Measurements from ENCODE around the gene SHROOM3. TPM values are rescaled to one million over a fixed set of nuclear protein-coding genes. Genes with fewer than 3 reads are reported as not detected.

SHROOM3 gene
- total RNA-seq, 2 experiments from 2014 or later, result not detected

DNA sequence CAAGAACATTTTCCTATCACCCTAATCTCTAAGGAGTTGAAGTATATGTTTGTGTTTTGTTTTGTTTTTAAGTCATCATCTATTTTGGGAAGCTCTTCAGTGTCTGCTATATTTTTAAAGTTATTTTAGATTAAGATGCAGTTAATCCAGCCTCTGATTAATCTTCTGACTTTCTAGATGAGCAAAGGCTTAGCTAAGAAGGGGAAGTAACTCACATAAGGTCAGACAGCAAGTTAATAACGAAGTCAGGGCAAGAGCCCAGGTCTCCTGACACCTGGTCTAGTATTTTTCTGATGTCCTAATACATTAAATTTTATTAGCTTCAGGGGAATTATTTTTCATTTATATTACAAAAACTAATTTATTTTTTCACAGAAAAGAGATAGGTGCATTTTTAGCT is 294.4 kb downstream of the SHROOM3 start:
- no peaks in the 10 kb centered on the region for H3K9me3 Mint-ChIP-seq
- peaks cover 13% of the 10 kb centered on the region for H3K27me3 Mint-ChIP-seq
- no peak overlapping the region for H3K27ac Mint-ChIP-seq
- CTCF ChIA-PET, result interaction anchor here (1.0 kb wide), 1 partner anchor 316 kb away, joined by 3 read pairs; no protein-coding TSS in a partner anchor
- no peak overlapping the region for H3K4me3 Mint-ChIP-seq
- H3K4me1 Mint-ChIP-seq, result no peaks in the 10 kb centered on the region
- DNase-seq, result no peak
- H3K36me3 Mint-ChIP-seq (ENCODE audit: low read depth), result no peaks in the 10 kb centered on the region
- POLR2A ChIA-PET, result no interaction called here

GRCh38 chr4:76729980-76730379 is 295.0 kb downstream of the SHROOM3 start:
- CTCF ChIA-PET, result interaction anchor here (1.0 kb wide), 1 partner anchor 315 kb away, joined by 3 read pairs; no protein-coding TSS in a partner anchor

DNA sequence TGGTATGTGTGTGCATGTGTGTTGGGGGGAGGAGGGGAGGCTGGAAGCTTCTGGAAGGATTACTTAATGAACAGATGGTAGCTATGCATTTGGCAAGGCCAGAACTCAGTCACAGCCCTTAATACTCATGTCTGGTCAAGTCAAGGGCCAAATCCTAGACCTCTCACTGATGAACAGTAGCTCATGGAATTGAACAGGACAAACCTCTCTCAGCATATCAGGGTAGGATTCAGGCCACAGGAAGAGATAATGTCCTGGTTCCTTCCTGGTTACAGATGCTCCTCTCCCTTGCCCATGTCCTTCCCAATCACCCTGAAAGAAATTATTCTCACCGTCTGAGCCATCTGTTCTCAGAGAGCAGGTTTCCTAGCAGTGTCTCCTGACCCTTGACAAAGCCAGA is 297.2 kb downstream of the SHROOM3 start:
- Mint-ChIP-seq H3K27me3 (peaks cover 5% of the 10 kb centered on the region), H3K4me1 (no peaks in the 10 kb centered on the region), H3K36me3 (ENCODE audit: low read depth) (no peaks in the 10 kb centered on the region), H3K27ac (no peak overlapping the region), H3K4me3 (no peak overlapping the region), H3K9me3 (no peaks in the 10 kb centered on the region)
- ChIA-PET POLR2A (no interaction called here), CTCF (interaction anchor here (1.0 kb wide), 1 partner anchor 471 kb away, joined by 3 read pairs; no protein-coding TSS in a partner anchor)
- DNase-seq, result no peak

More at GRCh38 chr4:76729980-76730379, 295.0 kb downstream of the SHROOM3 start:
- Mint-ChIP-seq H3K4me3 (no peak overlapping the region), H3K36me3 (ENCODE audit: low read depth) (no peaks in the 10 kb centered on the region), H3K4me1 (no peaks in the 10 kb centered on the region), H3K27me3 (peaks cover 11% of the 10 kb centered on the region), H3K27ac (no peak overlapping the region), H3K9me3 (no peaks in the 10 kb centered on the region)
- POLR2A ChIA-PET, result no interaction called here
- DNase-seq, result no peak

DNA sequence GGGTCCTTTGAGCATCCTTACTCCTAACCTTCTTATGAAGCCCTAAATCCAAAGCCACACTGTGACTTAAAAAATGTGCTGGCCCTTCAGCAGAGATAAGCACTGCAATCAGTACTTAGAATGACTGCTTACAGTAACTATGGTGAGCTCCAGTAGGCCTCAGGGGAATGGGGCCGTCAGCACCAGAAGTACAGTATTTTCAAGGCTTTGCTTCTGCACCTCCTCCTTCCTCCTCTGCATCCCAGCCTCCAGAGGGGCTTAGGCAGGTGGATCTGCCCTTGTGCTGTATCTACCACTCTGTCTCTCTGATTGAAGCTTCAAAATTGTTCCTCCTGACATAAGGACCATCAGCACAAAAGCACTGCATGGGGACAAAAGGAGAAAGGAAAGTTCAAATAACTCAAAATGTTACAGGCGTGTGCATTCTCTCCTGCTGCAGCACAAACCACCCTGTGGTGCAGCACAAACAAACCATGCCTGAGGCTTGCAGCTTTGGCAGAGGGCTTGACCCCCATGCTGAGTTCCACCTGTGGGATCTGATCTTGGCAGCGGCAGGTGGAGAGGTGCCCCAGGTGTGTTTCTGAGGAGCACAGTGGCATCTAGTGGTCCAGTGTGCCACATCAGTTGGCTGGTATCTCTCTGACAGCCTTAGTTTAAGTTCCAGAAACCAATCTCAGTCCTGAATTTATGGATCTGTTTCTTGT is 298.2 kb downstream of the SHROOM3 start:
- peaks cover 3% of the 10 kb centered on the region for H3K4me1 Mint-ChIP-seq
- no peak overlapping the region for H3K4me3 Mint-ChIP-seq
- no peaks in the 10 kb centered on the region for H3K36me3 Mint-ChIP-seq (ENCODE audit: low read depth)
- peaks cover 10% of the 10 kb centered on the region for H3K27me3 Mint-ChIP-seq
- POLR2A ChIA-PET, result no interaction called here
- no peaks in the 10 kb centered on the region for H3K9me3 Mint-ChIP-seq
- H3K27ac Mint-ChIP-seq, result no peak overlapping the region
- CTCF ChIA-PET, result no interaction called here
- DNase-seq, result no peak

GRCh38 chr4:76736414-76736813 is 301.4 kb downstream of the SHROOM3 start:
- no peak overlapping the region for H3K4me3 Mint-ChIP-seq
- peaks cover 6% of the 10 kb centered on the region for H3K4me1 Mint-ChIP-seq
- ChIA-PET CTCF (no interaction called here), POLR2A (no interaction called here)
- DNase-seq, result no peak
- H3K27ac Mint-ChIP-seq, result no peak overlapping the region
- H3K36me3 Mint-ChIP-seq (ENCODE audit: low read depth), result no peaks in the 10 kb centered on the region
- H3K9me3 Mint-ChIP-seq, result no peaks in the 10 kb centered on the region
- H3K27me3 Mint-ChIP-seq, result peaks cover 8% of the 10 kb centered on the region

DNA sequence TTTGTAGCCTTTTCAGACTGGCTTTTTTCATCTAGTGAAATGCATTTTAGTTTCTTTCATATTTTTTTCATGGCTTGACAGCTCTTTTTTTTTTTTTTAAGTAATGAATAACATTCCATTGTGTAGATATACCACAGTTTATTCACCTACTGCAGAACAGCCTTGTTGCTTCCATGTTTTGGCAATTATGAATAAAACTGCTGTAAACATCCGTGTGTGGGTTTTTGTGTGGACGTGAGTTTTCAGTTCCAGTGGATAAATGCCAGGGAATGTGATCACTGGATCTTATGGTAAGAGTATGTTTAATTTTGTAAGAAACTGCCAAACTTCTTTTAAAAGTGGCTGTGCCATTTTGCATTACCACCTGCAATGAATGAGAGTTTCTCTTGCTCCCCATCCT is 302.2 kb downstream of the SHROOM3 start:
- H3K9me3 Mint-ChIP-seq, result no peaks in the 10 kb centered on the region
- H3K4me3 Mint-ChIP-seq, result no peak overlapping the region
- ChIA-PET CTCF (no interaction called here), POLR2A (no interaction called here)
- peaks cover 6% of the 10 kb centered on the region for H3K4me1 Mint-ChIP-seq
- H3K36me3 Mint-ChIP-seq (ENCODE audit: low read depth), result no peaks in the 10 kb centered on the region
- DNase-seq, result no peak
- H3K27ac Mint-ChIP-seq, result no peak overlapping the region
- H3K27me3 Mint-ChIP-seq, result peaks cover 8% of the 10 kb centered on the region

DNA sequence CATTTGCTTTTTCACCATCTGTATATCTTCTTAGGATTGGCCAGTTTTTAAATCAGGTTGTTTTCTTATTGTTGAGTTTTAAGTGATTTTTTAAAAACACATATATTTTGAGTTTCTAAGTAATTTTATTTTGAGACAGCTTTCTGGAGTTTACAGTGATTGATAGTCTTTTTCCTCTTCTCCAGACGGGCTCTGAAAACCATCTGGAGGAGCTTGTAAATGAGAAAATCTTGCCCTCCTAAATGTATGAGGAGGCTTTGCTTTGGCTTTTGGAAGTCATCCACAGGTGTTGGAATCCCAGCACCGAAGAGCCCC is 302.7 kb downstream of the SHROOM3 start:
- Mint-ChIP-seq H3K27me3 (peaks cover 8% of the 10 kb centered on the region), H3K4me1 (peaks cover 6% of the 10 kb centered on the region), H3K9me3 (no peaks in the 10 kb centered on the region), H3K36me3 (ENCODE audit: low read depth) (no peaks in the 10 kb centered on the region), H3K4me3 (no peak overlapping the region), H3K27ac (no peak overlapping the region)
- ChIA-PET POLR2A (no interaction called here), CTCF (no interaction called here)
- DNase-seq, result no peak

- H3K27ac Mint-ChIP-seq, result no peak overlapping the region
- CTCF ChIA-PET, result no interaction called here
- no peaks in the 10 kb centered on the region for H3K9me3 Mint-ChIP-seq
- no peak overlapping the region for H3K4me3 Mint-ChIP-seq
- no peaks in the 10 kb centered on the region for H3K36me3 Mint-ChIP-seq (ENCODE audit: low read depth)
- H3K4me1 Mint-ChIP-seq, result peaks cover 6% of the 10 kb centered on the region
- H3K27me3 Mint-ChIP-seq, result peaks cover 12% of the 10 kb centered on the region
- POLR2A ChIA-PET, result no interaction called here
- no peak for DNase-seq
Observed at GRCh38 chr4:76738086-76738931, 303.3 kb downstream of the SHROOM3 start.

DNA sequence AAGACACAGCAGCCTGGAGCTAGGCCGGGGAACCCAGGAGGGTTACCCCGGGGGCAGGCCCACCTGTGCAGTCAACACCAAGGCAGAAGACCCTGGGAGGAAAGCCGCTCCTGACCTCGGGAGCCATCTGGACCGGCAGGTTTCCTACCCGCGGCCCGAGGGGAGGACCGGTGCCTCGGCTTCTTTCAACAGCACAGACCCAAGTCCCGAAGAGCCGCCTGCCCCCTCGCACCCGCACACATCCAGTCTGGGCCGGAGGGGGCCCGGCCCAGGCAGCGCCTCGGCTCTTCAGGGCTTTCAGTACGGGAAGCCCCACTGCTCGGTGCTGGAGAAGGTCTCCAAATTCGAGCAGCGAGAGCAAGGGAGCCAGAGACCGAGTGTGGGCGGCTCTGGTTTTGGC is 305.2 kb downstream of the SHROOM3 start:
- no peaks in the 10 kb centered on the region for H3K36me3 Mint-ChIP-seq (ENCODE audit: low read depth)
- no peaks in the 10 kb centered on the region for H3K9me3 Mint-ChIP-seq
- ChIA-PET POLR2A (no interaction called here), CTCF (no interaction called here)
- no peak overlapping the region for H3K4me3 Mint-ChIP-seq
- peaks cover 6% of the 10 kb centered on the region for H3K4me1 Mint-ChIP-seq
- H3K27me3 Mint-ChIP-seq, result peaks cover 12% of the 10 kb centered on the region
- DNase-seq, result no peak
- no peak overlapping the region for H3K27ac Mint-ChIP-seq

DNA sequence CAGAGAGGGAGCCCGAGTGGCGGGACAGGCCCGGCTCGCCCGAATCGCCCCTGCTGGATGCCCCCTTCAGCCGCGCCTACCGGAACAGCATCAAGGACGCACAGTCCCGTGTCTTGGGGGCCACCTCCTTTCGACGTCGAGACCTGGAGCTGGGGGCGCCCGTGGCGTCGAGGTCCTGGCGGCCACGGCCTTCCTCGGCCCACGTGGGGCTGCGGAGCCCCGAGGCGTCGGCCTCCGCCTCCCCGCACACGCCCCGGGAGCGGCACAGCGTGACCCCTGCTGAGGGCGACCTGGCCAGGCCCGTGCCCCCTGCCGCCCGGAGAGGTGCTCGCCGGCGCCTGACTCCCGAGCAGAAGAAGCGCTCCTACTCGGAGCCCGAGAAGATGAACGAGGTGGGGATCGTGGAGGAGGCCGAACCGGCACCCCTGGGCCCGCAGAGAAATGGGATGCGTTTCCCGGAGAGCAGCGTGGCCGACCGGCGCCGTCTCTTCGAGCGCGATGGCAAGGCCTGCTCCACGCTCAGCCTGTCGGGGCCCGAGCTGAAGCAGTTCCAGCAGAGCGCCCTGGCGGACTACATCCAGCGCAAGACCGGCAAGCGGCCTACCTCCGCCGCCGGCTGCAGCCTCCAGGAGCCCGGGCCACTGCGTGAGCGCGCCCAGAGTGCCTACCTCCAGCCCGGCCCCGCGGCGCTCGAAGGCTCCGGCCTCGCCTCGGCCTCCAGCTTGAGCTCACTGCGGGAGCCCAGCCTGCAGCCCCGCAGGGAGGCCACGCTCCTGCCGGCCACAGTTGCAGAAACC is 306.0 kb downstream of the SHROOM3 start:
- Mint-ChIP-seq H3K4me3 (no peak overlapping the region), H3K4me1 (peaks cover 6% of the 10 kb centered on the region), H3K27me3 (peaks cover 12% of the 10 kb centered on the region), H3K27ac (no peak overlapping the region), H3K36me3 (ENCODE audit: low read depth) (no peaks in the 10 kb centered on the region), H3K9me3 (no peaks in the 10 kb centered on the region)
- no peak for DNase-seq
- POLR2A ChIA-PET, result no interaction called here
- CTCF ChIA-PET, result no interaction called here

GRCh38 chr4:76741663-76742020 is 306.6 kb downstream of the SHROOM3 start:
- ChIA-PET POLR2A (no interaction called here), CTCF (no interaction called here)
- H3K36me3 Mint-ChIP-seq (ENCODE audit: low read depth), result no peaks in the 10 kb centered on the region
- peaks cover 10% of the 10 kb centered on the region for H3K27me3 Mint-ChIP-seq
- no peaks in the 10 kb centered on the region for H3K9me3 Mint-ChIP-seq
- no peak overlapping the region for H3K27ac Mint-ChIP-seq
- no peak overlapping the region for H3K4me3 Mint-ChIP-seq
- DNase-seq, result no peak
- H3K4me1 Mint-ChIP-seq, result peaks cover 6% of the 10 kb centered on the region

- Mint-ChIP-seq H3K27me3 (peaks cover 12% of the 10 kb centered on the region), H3K9me3 (no peaks in the 10 kb centered on the region), H3K4me3 (no peak overlapping the region), H3K27ac (no peak overlapping the region), H3K36me3 (ENCODE audit: low read depth) (no peaks in the 10 kb centered on the region), H3K4me1 (no peaks in the 10 kb centered on the region)
- ChIA-PET CTCF (no interaction called here), POLR2A (no interaction called here)
- no peak for DNase-seq
Observed at GRCh38 chr4:76744241-76744921, 309.4 kb downstream of the SHROOM3 start.

DNA sequence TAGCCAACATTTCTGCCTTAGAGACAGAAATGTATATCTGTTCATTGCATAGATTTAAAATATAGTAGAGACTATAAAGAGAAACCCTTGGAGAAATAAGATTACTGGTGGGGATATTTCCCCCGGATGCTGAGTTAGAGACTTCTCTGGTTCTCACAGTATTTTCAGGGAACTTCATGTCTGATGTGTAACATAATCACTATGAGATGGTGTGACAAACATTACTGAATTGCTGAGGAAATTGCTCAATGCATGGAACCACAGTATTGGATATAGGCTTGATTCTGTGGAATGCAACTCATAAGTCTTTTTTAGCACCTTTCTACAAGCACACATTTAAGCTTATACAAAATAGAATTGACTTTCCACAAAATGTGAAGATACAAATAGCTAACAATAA is 310.2 kb downstream of the SHROOM3 start:
- DNase-seq, result no peak
- Mint-ChIP-seq H3K27me3 (peaks cover 18% of the 10 kb centered on the region), H3K27ac (no peak overlapping the region), H3K9me3 (no peaks in the 10 kb centered on the region), H3K36me3 (ENCODE audit: low read depth) (no peaks in the 10 kb centered on the region), H3K4me1 (no peaks in the 10 kb centered on the region), H3K4me3 (no peak overlapping the region)
- ChIA-PET CTCF (no interaction called here), POLR2A (no interaction called here)
